M059J (cell line): ENCODE results near the gene ILK. TPM values are rescaled to one million over a fixed set of nuclear protein-coding genes. Genes with fewer than 3 reads are reported as not detected.

Experiments
- DNase-seq: peaks from one replicate; pipeline ENCODE4 v3.0.0-alpha.2; 2012; ENCODE audit warnings: low read depth
- total RNA-seq: library from RNA; depleted of rRNA; stranded (reverse); fragments of >200 nt; shearing (Covaris generic); gene quantifications from 2 replicates; pipeline ENCODE4 v1.2.3, GENCODE V29; 2014

The ILK gene
- total RNA-seq, 1 experiment from 2014 or later, result 201 TPM

DNA sequence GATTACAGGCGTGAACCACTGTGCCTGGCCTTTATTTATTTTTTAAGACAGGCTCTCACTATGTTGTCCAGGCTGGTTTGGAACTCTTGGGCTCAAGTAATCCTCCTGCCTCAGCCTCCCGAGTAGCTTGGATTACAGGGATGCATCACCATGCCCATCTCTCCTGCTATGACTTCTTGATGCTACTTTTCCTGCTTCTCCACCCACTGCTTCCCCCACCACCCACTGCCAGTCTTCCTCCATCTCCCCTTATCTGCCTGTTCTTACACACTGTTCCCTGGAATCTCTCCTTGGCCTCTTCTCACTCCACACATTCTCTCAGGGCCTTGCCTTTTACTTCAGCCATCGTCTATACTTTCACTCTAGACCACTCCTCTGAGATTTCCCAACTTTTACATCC is 32.9 kb downstream of the ILK start:
- DNase-seq, result no peak

DNA sequence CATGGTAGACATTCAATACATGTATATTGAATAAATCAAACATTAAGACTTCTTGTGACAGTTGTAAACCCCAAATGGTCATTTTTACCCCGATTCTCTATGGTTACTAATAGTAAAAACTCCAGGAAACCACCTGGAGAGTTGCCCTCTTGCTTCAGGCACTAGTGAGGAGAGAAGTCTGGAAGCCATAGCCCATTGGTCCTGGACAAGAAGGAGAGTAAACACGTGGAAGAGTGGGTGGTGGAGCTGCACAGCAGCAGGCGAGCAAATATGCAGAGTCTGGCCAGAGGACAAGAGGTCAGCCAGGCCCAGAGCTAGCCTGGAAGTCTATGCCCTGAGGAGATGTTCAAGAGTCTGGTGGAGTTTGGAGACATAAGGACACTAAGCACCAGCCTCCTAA is 34.3 kb downstream of the ILK start:
- peak; percentile 97 for DNase-seq

DNA sequence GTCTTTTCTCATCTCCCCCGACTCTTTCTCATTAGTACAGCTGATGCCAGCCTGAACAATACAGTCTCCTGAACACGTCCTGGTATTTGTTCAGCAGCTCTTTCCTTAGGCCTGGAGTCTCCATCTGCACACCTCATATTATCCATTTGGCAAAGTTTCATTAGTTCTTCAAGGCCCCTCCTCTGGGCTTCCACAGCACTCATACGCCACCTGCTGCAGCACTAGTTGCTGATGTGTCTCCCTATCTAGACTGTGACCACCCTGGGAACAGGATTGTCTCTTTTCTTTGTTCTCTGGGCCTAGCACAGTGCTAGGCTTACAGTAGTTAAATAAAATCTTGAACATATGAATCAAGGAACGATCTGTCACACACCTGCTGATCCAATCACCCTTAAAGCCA is 34.9 kb downstream of the ILK start:
- DNase-seq, result peak; percentile 35

DNA sequence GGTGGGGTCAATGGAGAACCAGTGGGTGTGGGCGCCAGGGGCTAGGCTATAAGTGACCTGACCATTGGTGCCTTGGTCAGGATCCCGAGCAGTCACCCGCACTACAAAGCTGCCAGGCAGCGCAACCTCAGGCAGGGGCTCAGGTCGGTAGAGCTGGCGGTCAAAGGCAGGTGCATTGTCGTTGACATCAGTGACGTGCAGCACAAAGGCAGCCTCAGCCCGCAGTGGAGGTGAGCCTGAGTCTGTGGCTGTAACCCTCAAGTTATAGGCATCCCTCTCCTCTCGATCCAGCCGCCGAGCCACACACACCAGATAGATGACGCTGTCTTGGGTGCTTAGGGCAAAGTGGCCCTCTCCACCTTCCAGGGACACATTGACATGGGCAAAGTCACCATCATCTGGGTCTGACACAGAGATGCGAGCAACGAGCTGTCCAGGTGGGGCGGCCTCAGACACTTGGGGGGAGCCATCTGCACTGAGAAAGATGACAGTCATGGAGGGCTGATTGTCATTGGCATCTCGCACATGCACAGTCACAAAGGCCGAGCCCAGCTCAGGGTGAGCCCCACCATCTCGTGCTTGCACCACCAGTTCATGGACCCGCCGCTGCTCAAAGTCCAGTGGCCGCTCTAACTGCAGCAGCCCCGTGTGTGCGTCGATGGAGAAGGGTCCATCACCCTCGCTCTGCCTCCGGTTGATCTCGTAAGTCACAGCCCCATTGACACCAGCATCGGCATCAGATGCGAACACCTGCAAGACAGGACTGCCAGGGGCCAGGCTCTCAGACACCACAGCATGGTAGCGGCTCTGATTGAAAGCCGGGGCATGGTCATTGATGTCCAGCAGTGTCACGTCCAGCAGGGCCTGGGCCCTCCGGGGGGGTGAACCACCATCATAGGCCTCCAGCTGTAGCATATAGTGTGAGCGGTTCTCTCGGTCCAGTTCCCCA is 36.7 kb downstream of the ILK start:
- no peak for DNase-seq

DNA sequence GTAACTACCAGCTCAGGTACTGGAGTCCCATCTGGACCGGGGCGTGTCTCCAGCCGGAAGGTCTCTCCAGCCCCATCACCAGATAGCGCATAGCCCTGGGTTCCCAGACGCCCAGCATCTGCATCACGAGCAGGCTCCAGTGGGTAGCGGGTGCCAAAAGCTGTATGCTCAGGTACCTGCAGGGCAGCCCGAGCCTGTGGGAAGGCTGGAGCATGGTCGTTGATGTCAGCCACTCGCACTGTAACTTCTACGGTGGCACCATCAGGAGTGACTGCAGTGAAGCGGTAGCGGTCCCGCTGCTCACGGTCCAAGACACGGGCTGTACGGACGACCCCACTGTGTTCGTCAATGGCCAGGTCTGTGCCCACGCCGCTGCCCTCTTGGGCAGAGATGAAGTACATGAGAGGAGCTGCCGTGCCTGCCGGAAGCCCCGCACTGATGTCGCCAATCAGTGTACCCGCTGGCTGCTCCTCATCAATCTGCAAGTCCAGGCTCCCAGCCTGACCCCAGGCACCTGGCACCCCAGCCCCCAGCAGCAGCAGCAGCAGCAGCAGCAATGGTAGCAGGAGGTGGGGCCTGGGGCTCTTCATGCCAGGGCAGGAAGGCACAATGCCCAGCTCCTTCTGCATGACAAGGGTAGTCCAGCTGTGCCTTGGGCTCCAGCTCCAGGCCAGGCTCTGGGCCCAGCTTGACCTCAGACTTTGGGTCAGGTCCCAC is 37.6 kb downstream of the ILK start:
- DNase-seq, result no peak

DNA sequence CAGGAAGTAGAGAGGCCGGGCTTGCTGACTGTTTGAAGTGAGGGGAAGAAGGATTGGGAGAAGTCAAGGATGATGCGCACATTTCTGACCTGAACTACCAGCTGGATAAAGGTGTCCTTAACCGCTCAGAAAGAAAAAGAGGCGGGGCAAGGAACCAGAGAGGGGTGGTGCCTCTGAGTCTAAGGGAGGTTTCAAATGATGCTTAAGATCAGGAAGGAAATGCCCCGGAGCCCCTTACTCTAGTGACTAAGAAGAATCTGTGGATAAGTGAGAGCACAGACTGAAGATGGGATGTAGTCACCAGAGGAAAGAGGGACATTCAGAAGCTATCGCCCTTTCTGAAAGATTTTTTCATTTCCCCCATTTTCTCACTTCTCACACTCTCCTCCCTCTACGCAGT is 39.4 kb downstream of the ILK start:
- DNase-seq, result no peak

DNA sequence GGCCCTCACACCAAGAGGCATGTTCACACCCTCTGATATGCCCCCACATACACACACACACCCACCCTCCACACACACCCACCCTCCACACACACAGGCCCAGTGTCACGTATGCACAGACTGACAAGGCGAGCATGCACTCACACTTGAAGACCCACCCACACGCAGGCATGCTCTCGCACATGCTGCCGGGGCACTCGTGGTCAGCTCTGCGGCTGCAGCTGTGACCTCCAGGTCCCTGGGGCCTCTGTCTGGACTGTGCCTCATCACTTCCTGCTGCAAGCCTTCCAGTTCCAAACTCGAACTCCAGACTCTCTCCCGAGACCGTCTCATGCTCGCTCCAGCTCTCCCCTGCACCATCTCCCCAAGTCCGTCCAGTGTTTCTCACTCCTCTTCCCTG is 42.5 kb downstream of the ILK start:
- DNase-seq, result no peak

DNA sequence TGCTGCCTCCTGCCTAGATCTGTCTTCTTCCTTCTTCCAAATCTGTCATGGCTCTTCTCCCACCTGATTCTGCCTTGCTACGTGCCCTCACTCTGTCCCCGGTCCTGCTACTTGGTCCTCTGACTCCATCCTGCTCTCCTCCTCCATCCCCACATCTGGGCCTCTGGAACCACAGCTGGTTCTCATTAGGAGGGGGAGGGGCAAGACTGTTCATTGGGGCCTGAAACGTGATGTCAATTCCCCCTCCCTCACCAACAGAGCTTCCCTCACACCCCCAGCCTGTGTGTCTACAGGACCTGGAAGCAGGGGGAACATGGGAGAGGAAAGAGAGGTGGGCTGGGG is 43.0 kb downstream of the ILK start:
- no peak for DNase-seq

DNA sequence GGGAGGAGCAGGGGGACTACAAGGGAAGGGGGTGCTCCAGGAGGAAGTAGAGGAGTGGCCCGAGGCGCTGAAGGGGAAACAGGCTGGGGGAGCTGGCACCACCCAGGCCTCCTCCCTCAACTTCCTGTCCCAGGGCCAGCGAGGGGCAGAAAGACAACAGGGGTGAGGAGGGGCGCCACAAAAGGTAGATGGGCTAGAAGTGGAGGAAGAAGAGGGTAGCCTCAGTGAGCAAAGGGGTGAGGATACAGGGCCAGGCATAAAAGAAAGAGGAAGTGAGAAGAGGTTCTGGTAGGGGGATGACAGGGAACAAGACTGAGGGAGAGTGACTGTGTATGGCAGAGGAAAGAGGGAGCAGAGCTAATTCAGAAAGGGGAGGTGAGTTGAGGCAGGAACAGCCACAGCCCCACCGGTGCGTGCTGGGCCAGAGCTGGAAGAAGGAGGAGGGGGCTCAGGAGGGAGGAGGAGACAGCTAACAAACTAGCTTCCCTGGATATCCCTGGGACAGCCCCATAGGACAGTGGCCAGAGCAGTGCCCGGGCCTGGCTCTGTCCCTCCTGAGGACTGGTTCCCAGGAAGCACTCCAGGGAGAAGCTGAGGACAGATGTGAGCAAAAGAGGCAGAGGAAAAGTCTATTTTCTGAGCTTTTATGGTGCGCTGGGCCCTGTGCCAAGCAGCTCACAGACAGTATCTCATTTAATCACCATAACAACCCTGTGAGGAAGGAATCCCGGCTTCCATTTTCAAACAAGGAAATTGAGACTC is 43.5 kb downstream of the ILK start:
- no peak for DNase-seq

DNA sequence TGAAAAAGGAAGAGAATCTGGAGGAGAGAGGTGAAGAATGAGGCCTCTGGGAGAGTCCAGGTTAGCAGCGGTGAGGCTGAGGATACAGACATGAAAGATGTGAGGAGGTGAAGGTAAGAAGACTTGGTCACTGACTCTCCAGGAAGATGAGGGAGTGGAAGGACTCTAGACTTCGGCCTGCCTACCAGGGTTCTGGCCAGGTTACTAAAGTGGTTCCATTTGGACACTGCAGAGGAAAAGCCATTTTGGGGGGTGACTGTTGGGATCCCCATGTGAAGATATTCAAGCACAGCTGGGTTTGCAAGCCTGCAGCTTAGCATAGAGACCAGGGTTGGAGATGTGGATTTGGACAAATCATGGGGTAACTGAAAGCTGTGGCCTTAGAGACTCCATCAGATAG is 44.3 kb downstream of the ILK start:
- DNase-seq, result no peak

DNA sequence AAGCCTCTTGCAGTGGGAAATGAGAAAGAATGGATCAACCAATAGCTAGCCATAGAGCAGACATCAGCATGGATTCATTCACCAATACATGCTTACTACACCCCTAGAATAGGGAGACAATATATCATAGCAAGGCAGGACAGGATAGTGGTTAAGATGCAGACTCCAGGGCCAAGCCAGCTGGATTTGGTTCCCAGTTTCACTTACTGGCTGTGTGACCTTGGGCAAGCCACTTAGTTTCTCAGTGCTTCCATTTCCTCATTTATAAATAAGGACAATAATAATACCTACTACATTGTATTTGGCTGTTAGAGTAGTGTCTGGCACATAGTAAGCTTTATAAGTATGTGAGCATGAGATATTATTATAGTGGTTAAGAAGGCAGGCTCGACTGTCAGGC is 44.9 kb downstream of the ILK start:
- DNase-seq, result no peak

DNA sequence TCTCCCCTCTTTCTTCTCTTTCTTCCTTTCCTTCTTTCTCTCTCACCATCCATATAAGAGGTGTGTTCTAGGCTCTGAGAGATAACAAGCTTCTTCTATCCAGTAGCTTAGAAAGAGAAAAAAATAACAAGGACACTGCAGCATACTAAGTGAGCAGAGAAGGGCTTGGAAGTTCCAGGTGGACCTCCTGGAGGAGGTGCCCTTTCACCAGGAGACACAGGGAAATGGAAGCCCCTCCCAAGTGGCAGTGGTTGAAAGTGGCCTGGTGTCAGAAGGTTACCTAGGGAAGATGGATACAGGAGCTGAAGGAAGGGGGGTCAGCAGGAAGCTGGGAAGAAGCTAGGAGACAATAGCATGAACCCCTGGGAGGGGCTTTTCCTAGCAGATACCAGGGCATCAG is 46.5 kb downstream of the ILK start:
- no peak for DNase-seq

DNA sequence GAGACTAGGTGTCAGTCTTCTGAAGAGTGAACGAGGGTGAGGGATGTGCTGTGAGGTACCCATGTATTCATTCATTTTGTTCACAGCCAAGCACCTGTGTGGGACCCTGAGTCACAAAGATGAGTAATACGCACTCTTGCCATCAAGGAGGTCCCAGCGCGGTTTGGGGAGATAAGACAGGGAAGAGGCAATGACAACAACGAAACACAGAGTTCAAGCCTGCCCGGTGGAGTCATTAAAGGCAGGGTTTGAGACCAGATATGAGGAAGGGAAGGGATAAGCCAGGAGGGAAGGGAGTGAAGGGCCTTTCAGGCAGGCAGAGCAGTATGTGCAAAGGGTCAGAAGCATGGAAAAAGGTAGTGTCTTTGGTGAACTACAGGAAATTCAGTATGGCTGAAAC is 47.4 kb downstream of the ILK start:
- peak; percentile 55 for DNase-seq

DNA sequence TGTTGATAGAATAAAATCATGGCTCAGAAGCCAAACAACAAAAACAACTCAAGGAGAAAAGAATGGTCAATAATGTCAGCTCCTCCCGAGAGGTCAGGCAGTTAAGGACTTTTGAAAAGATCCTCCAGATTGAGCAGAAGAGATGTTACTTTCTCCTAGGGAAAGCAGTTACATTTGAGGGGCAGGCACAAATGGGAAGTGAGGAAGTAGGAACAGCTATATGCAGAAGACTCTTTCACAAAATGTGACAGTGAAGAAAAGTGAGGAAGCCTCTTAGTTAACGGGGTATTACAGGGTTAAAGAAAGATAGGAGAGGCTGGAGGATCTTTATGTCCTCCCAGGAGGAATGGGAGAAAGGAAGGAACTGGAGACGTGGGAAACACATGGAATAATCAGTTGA is 48.6 kb downstream of the ILK start:
- DNase-seq, result no peak

DNA sequence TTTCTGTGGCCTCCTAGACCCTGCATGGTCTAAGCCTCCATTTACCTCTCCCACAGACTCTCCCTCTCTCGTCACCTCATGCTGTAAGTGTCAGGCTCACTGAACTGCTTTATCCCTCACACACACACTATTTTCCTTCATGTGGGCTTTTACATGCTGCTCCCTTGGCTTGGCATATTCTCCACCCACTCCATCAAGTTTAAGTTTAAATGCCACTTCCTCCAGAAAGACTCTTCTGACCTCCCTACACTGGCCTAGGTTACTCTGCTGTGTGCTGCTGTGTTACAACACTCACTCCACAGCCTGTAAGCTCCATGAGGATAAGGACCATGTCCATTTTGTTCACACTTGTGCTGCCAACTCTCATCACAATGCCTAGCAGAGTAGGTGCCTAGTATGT is 49.5 kb downstream of the ILK start:
- DNase-seq, result no peak

DNA sequence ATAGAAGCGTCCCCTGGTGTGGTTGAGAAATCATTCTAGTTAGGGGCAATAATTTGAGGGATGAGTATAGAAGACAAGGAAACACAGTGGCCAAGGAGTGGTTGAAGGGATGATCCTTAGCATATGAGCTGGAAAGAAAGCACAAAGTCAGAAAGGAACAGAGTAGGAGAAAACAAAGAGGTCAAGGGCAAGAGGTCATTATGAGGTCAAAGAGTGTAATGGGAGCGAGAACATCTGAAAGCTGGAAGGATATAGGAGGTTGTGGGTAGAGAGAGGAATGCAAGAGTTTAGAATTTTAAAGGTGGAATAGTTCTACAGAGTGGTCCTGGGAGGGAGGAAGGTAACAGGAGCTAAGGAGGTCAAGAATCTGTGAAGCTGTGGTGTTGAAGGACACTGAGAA is 50.1 kb downstream of the ILK start:
- DNase-seq, result no peak

DNA sequence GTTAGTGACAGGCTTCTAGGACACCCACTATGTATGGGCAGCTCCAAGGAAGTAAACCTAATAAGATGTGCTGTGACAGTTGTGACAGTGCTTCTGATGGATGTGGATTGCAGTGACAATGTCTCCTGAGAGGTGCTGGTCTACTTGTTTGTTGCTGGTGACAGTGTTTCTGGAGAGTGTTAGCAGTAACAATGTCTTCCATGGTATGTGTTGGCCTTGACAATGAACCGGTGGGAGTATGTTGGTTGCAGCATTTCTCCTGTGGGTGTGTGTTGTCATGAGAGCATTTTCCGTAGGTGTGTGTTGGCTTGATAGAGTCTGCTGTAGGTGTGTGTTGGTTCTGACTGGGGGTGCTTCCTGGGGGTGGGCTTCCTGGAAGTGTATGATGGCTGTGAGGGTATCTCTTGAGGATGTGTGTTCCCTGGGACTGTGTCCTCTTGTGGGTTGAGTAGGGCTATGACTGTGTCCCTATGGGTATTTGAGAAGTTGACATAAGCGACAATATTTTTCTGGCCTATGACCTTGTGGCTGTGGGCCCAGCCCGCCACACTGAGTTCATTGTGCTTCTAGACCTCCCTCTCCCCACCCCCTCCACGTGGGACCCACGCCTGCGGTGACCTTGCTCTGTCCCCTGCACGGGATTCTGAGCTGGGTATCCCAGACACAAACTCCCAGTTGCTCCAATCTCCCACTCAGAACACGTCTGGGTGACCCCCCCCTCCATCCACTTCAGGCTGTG is 50.9 kb downstream of the ILK start:
- no peak for DNase-seq

DNA sequence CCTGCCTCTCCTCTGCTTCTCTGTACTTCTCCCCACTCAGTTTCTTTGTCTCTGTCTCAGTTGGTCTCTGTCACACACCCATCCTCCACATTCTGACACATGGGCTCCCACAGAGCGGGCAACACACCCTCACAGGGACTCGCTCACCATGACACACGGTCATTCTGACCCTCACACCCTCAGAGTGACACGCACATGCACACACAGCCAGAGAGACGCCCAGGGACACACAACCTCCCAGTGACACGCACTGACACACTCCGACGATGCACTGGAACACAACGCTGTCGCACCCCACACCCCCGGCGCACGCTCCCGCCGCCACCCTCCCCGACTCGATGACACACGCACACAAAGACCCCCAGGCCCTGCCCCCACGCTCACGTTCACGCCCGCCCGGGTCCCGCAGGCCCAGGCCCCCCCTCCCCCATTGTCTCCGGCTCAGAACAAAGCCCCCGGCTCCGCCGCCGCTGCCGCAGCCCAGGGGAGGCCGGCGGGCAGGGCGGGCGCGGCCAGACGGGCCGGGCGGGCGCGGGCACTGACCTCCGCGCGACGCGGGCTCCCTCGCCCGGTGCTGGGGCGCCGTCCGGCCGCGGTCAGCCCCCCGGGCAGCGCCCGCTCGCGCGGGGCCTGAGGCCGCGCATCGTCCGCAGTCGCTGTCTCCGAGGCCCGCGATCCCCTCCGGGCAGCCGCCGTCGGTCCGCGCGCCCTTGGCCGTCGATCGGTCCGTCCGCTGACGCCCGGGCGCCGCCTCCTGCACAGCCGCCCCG is 51.6 kb downstream of the ILK start:
- DNase-seq, result no peak

DNA sequence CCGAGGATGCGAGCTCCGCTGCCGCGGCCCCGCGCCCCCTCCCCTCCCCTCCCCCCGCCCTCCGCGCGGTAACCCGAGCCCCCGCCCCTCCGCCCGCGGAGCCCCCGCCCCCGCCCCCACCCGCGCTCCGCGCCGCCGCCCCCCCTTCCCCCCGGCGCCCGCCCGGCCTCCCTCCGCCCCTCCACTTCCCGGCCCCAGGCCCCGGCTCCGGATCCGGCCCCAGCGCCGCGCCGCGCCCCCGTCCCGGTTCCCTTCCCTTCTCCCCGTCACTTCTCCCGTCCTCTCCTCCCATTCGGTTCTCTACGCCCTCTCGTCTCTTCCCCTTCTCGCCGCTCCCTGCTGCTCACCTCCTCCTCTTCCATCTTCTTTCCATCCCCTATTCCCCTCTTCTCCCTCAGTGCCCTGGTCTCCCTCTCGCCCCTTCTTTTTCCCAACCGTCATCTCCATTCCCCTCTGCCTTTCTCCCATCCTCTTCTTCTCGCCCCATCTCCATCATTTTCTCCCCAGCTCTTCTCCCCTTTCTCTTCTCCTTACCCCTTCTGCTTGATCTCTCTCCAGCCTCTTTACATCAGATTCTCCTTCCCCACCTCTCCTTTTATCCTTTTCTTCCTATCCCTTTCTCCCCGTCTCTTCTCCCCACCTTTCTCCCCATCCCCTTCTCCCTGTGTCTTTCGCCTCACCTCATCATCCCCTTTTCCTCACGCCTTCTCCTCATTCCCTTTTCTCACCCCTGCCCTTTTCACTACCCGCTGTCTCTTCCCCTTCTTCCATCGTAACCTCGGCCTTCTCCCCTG is 52.4 kb downstream of the ILK start, which contains the start of gene DCHS1:
TSS of gene DCHS1 (minus strand) at position 20 of the 794 bp plus-strand sequence. CDS start 14,196 bp downstream, outside the sequence.
- DNase-seq, result no peak

DNA sequence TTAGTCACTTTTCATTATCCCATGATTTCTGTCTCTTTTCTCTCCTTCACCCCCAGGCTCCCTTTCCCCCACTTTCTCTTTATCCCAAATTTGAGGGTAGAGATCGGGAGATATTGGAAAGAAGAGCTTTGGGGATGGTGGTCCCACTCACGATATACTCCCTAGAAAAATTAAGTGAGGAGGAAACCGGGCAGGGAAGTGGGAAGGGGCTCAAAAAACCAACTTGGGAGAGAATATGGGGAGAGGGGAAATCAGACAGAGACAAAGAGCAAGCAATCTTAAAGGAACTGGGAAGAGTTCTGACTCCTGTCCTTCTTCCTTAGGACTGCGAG is 53.0 kb downstream of the ILK start:
- DNase-seq, result no peak
